ENCODE data around the gene PTGES. TPM values are rescaled to one million over a fixed set of nuclear protein-coding genes. Genes with fewer than 3 reads are reported as not detected.
A peak's percentile ranks its signal among the peaks of the same experiment; 100 is the strongest.

PTGES gene
- total and polyA plus RNA-seq, 9 of the 15 experiments (the other 6 are each of a cell fraction or from before 2014, with no cell fraction given), result 0.13 TPM; not detected in 8

- CTCF ChIA-PET (ENCODE audit: low intra/inter-chr PET ratio), result no interaction called here
- ATAC-seq (no peak), DNase-seq (ENCODE audit: extremely low read depth in 1 of 4, low spot score in 3 of 4) (no peak), FAIRE-seq (no peak)
- POLR2A ChIA-PET, result interaction anchor here (0.9 to 1.5 kb wide), 4 partner anchors 9 to 449 kb away, joined by 3 to 5 read pairs (median 4); no protein-coding TSS in a partner anchor
- BruUV-seq (replicated peaks), result no TSS peak
- no peak overlapping the region for H3K27ac ChIP-seq (ENCODE audit: extremely low read depth, low read depth, low read length)
- no peaks in the 10 kb centered on the region for H3K9me3 ChIP-seq (replicated peaks; ENCODE audit: control insufficient read depth, insufficient read depth, low read depth, low read length)
- H3K9me1 ChIP-seq (ENCODE audit: control insufficient read depth, insufficient read depth, low read length), result no peaks in the 10 kb centered on the region
- H3K4me1 ChIP-seq (replicated peaks in 1 of 2; ENCODE audit: control insufficient read depth in 2 of 2, insufficient read depth in 2 of 2, low read length in 2 of 2), result peaks cover 0 to 14% of the 10 kb centered on the region in 2 experiments; a peak in 2 of 5 replicates
- in situ Hi-C loops (cut with MboI), result no loop called here
- intact Hi-C loops (cut with micrococcal nuclease), result loop anchor here (5.0 kb wide), 1 partner anchor 54 kb away; the partner anchor contains the start of gene ASB6
- H3K79me2 ChIP-seq (ENCODE audit: control insufficient read depth, insufficient read depth, low read length), result no peaks in the 10 kb centered on the region
- WGBS (ENCODE audit: insufficient coverage, low coverage, missing lambda C conversion rate), result 19% methylated on average over 3 of the region's 3 CpGs
- H3K36me3 ChIP-seq (ENCODE audit: control insufficient read depth, insufficient read depth, low read length), result no peaks in the 10 kb centered on the region
- H3K9ac ChIP-seq (ENCODE audit: insufficient read depth in 1 of 2, low read depth in 2 of 2, low read length in 2 of 2), result no peak overlapping the region
- peaks cover 56 to 75% of the 10 kb centered on the region in 2 experiments for H3K27me3 ChIP-seq (ENCODE audit: control insufficient read depth in 2 of 2, insufficient read depth in 2 of 2, low read length in 2 of 2)
- no peak overlapping the region for H3K4me3 ChIP-seq
- H4K20me1 ChIP-seq (replicated peaks; ENCODE audit: control insufficient read depth, insufficient read depth, low read length), result 0 out of 2 replicates have a peak, but pooled peaks cover 8% of the 10 kb centered on the region
- H2AFZ ChIP-seq (ENCODE audit: low read depth, low read length), result no peak overlapping the region
- TF ChIP-seq CBX2 (IDR thresholded peaks at IDR 0.05; ENCODE audit: insufficient read depth, low read length, poor library complexity, severe bottlenecking) (peak; percentile 97), RBM17 (IDR thresholded peaks at IDR 0.05; ENCODE audit: borderline replicate concordance, low read depth, low read length) (no peak), BMI1 (IDR thresholded peaks at IDR 0.05; ENCODE audit: low read length) (0 out of 2 replicates have a peak, but pooled peaks have one; percentile 16), CBX8 (IDR thresholded peaks at IDR 0.05; ENCODE audit: borderline replicate concordance, extremely low read depth, low read depth, low read length, poor library complexity, severe bottlenecking) (peak; percentile 96)
- H3K4me2 ChIP-seq (ENCODE audit: insufficient read depth, low read length), result no peak overlapping the region
Measured at GRCh38 chr9:129695870-129696269, 57.0 kb downstream of the PTGES start.

GRCh38 chr9:129694243-129694646, 58.6 kb downstream of the PTGES start:
- no peak overlapping the region for H3K4me3 ChIP-seq
- FAIRE-seq (no peak), DNase-seq (ENCODE audit: extremely low read depth in 1 of 4, low spot score in 3 of 4) (no peak), ATAC-seq (peak; percentile 13; the same call in 2 of the 3 replicates)
- 16% methylated on average over 11 of the region's 11 CpGs for WGBS (ENCODE audit: insufficient coverage, low coverage, missing lambda C conversion rate)
- in situ Hi-C loops (cut with MboI) (no loop called here), intact Hi-C loops (cut with micrococcal nuclease) (no loop called here)
- H3K9me3 ChIP-seq (replicated peaks; ENCODE audit: control insufficient read depth, insufficient read depth, low read depth, low read length), result no peaks in the 10 kb centered on the region
- no peak overlapping the region for H3K4me2 ChIP-seq (ENCODE audit: insufficient read depth, low read length)
- TF ChIP-seq ZNF511 (CRISPR knock-in tag; IDR thresholded peaks at IDR 0.05) (0 out of 2 replicates have a peak, but pooled peaks have one; percentile 32), ZFPM2 (CRISPR knock-in tag; IDR thresholded peaks at IDR 0.05) (no peak)
- CTCF ChIA-PET (ENCODE audit: low intra/inter-chr PET ratio), result no interaction called here
- H2AFZ ChIP-seq (ENCODE audit: low read depth, low read length), result no peak overlapping the region
- H3K27me3 ChIP-seq (ENCODE audit: control insufficient read depth in 2 of 2, insufficient read depth in 2 of 2, low read length in 2 of 2), result peaks cover 51 to 73% of the 10 kb centered on the region in 2 experiments
- no peaks in the 10 kb centered on the region for H3K36me3 ChIP-seq (ENCODE audit: control insufficient read depth, insufficient read depth, low read length)
- POLR2A ChIA-PET, result interaction anchor here (0.6 to 0.7 kb wide), 2 partner anchors 9 to 185 kb away, joined by 4 read pairs; no protein-coding TSS in a partner anchor
- H3K79me2 ChIP-seq (ENCODE audit: control insufficient read depth, insufficient read depth, low read length), result no peaks in the 10 kb centered on the region
- BruUV-seq (replicated peaks), result no TSS peak
- peak overlapping the region in 1 of 2 experiments; percentile 66; a peak in 1 of 4 replicates for H3K9ac ChIP-seq (ENCODE audit: insufficient read depth in 1 of 2, low read depth in 2 of 2, low read length in 2 of 2)
- H3K4me1 ChIP-seq (replicated peaks in 1 of 2; ENCODE audit: control insufficient read depth in 2 of 2, insufficient read depth in 2 of 2, low read length in 2 of 2), result peaks cover 0 to 14% of the 10 kb centered on the region in 2 experiments; a peak in 2 of 5 replicates
- no peak overlapping the region for H3K27ac ChIP-seq (ENCODE audit: extremely low read depth, low read depth, low read length)
- H4K20me1 ChIP-seq (replicated peaks; ENCODE audit: control insufficient read depth, insufficient read depth, low read length), result 0 out of 2 replicates have a peak, but pooled peaks cover 8% of the 10 kb centered on the region
- H3K9me1 ChIP-seq (ENCODE audit: control insufficient read depth, insufficient read depth, low read length), result no peaks in the 10 kb centered on the region
